GM23338 (cell line): ENCODE measurements around the gene MAP1B. TPM values are rescaled to one million over a fixed set of nuclear protein-coding genes. Genes with fewer than 3 reads are reported as not detected.

Source experiments
- ATAC-seq: fragments of 200-7000 bp; cut with Tn5 transposase; 3 replicates; pipeline ENCODE4 v1.9.1; 2020
- DNase-seq: peaks from one replicate; pipeline ENCODE4 v3.0.0-alpha.2; 2015; ENCODE audit warnings: low spot score
- H2AFZ ChIP-seq: fragments of 200-600 bp; sonication (generic); 2 replicates; pipeline ENCODE4 v1.8.0; 2016; ENCODE audit warnings: antibody characterized with exemption, mild to moderate bottlenecking, moderate library complexity
- H3F3A ChIP-seq: fragments of 200-600 bp; sonication (generic); replicated peaks from 2 replicates; pipeline ENCODE4 v1.8.0; 2017; ENCODE audit warnings: antibody characterized with exemption, mixed run types, low read depth
- H3K27ac ChIP-seq: fragments of 200-600 bp; sonication (generic); 2 replicates; pipeline ENCODE4 v1.6.1; 2016; ENCODE audit warnings: low read depth
- H3K27me3 ChIP-seq: fragments of 200-600 bp; sonication (generic); 2 replicates; pipeline ENCODE4 v1.8.0; 2016; ENCODE audit warnings: mild to moderate bottlenecking, mixed run types, moderate library complexity; ENCODE audit not compliant: insufficient read depth
- H3K36me3 ChIP-seq: fragments of 200-600 bp; sonication (generic); 2 replicates; pipeline ENCODE4 v1.8.0; 2016; ENCODE audit warnings: mild to moderate bottlenecking; ENCODE audit not compliant: insufficient read depth
- H3K4me1 ChIP-seq: fragments of 200-600 bp; sonication (generic); 2 replicates; pipeline ENCODE4 v1.8.0; 2016; ENCODE audit warnings: mild to moderate bottlenecking, moderate library complexity; ENCODE audit not compliant: insufficient read depth
- H3K4me2 ChIP-seq: fragments of 200-600 bp; sonication (generic); 2 replicates; pipeline ENCODE4 v1.7.1; 2017; ENCODE audit warnings: mixed run types
- H3K4me3 ChIP-seq: fragments of 200-600 bp; sonication (generic); 2 replicates; pipeline ENCODE4 v1.6.1; 2016; ENCODE audit warnings: mixed run types
- H3K79me2 ChIP-seq: fragments of 200-600 bp; sonication (generic); replicated peaks from 2 replicates; pipeline ENCODE4 v1.8.0; 2017; ENCODE audit warnings: mild to moderate bottlenecking; ENCODE audit not compliant: insufficient read depth
- H3K9me2 ChIP-seq: fragments of 200-600 bp; sonication (generic); 2 replicates; pipeline ENCODE4 v1.8.0; 2017; ENCODE audit not compliant: insufficient read depth
- H4K20me1 ChIP-seq: fragments of 200-600 bp; sonication (generic); replicated peaks from 2 replicates; pipeline ENCODE4 v1.8.0; 2017; ENCODE audit warnings: mild to moderate bottlenecking; ENCODE audit not compliant: insufficient read depth
- H3K27ac Mint-ChIP-seq: 2 replicates; pipeline ENCODE4 v1.8.0; 2020; ENCODE audit warnings: inconsistent platforms, mild to moderate bottlenecking, moderate library complexity, mixed read lengths
- H3K27me3 Mint-ChIP-seq: 3 replicates; pipeline ENCODE4 v1.8.0; 2022; ENCODE audit warnings: low read depth, mild to moderate bottlenecking, moderate library complexity, mixed read lengths, inconsistent platforms; ENCODE audit not compliant: insufficient read depth, poor library complexity
- H3K36me3 Mint-ChIP-seq: 3 replicates; pipeline ENCODE4 v1.8.0; 2021; ENCODE audit warnings: low read depth, mild to moderate bottlenecking, inconsistent platforms, moderate library complexity, mixed read lengths
- H3K4me1 Mint-ChIP-seq: 3 replicates; pipeline ENCODE4 v1.8.0; 2020; ENCODE audit warnings: mild to moderate bottlenecking, inconsistent platforms, mixed read lengths
- H3K4me3 Mint-ChIP-seq: 3 replicates; pipeline ENCODE4 v1.8.0; 2021; ENCODE audit warnings: moderate library complexity, mild to moderate bottlenecking, inconsistent platforms, mixed read lengths
- H3K9me3 Mint-ChIP-seq: 3 replicates; pipeline ENCODE4 v1.8.0; 2020; ENCODE audit warnings: moderate library complexity, mild to moderate bottlenecking, inconsistent platforms, mixed read lengths
- CREB1 ChIP-seq: fragments of 250-450 bp; sonication (Bioruptor Pico); IDR thresholded peaks from 2 replicates; pipeline ENCODE4 v1.5.0; 2020; ENCODE audit warnings: low read depth, mild to moderate bottlenecking, moderate library complexity
- ETS1 ChIP-seq: IDR thresholded peaks from 2 replicates; pipeline ENCODE4 v1.6.1; 2016; ENCODE audit warnings: antibody characterized with exemption
- EZH2 ChIP-seq: fragments of 200-600 bp; sonication (generic); IDR thresholded peaks from one replicate; pipeline ENCODE4 v1.8.0; 2017; ENCODE audit warnings: antibody characterized with exemption, mild to moderate bottlenecking, low read depth; ENCODE audit not compliant: unreplicated experiment
- EZH2phosphoT487 ChIP-seq: fragments of 200-600 bp; sonication (generic); IDR thresholded peaks from one replicate; pipeline ENCODE4 v1.8.1; 2018; ENCODE audit warnings: antibody characterized with exemption; ENCODE audit not compliant: unreplicated experiment
- JUNB ChIP-seq: IDR thresholded peaks from one replicate; pipeline ENCODE4 v1.6.1; 2016; ENCODE audit warnings: antibody characterized with exemption; ENCODE audit not compliant: unreplicated experiment
- NANOG ChIP-seq: IDR thresholded peaks from 2 replicates; pipeline ENCODE4 v1.6.1; 2016; ENCODE audit warnings: antibody characterized with exemption, borderline replicate concordance
- POLR2AphosphoS5 ChIP-seq: IDR thresholded peaks from 2 replicates; pipeline ENCODE4 v1.6.1; 2016; ENCODE audit warnings: antibody characterized with exemption, low read depth
- REST ChIP-seq: IDR thresholded peaks from one replicate; pipeline ENCODE4 v1.6.1; 2018; ENCODE audit warnings: antibody characterized with exemption; ENCODE audit not compliant: unreplicated experiment
- STAT1 ChIP-seq: IDR thresholded peaks from one replicate; pipeline ENCODE4 v1.6.1; 2016; ENCODE audit warnings: antibody characterized with exemption; ENCODE audit not compliant: unreplicated experiment
- ZNF114 ChIP-seq: fragments of 250-450 bp; sonication (Bioruptor Pico); IDR thresholded peaks from 2 replicates; pipeline ENCODE4 v1.5.0; 2020; ENCODE audit warnings: mild to moderate bottlenecking, moderate library complexity
- ZNF331 ChIP-seq: fragments of 250-450 bp; sonication (Bioruptor Pico); IDR thresholded peaks from 2 replicates; pipeline ENCODE4 v1.5.0; 2020; ENCODE audit warnings: low read depth, mild to moderate bottlenecking, moderate library complexity
- polyA plus RNA-seq: library from polyadenylated mRNA; unstranded; fragments of >200 nt; fragmentation: Nextera tagmentation; extraction: Ambion mirVana; gene quantifications from 2 replicates; pipeline ENCODE4 v1.2.1, GENCODE V29; 2016
- total RNA-seq: library from RNA; depleted of rRNA; stranded (reverse); fragments of >200 nt; shearing (Covaris generic); gene quantifications from 2 replicates; pipeline ENCODE4 v1.2.3, GENCODE V29; 2014
- TF ChIP-seq, protein P1 (sequence below): fragments of 250-450 bp; sonication (Bioruptor Pico); IDR thresholded peaks from 2 replicates; pipeline ENCODE4 v1.5.0; 2020; ENCODE audit warnings: mild to moderate bottlenecking, moderate library complexity
- TF ChIP-seq, protein P2 (sequence below), 2 experiments: fragments of 200-600 bp in 1 of 2; sonication (generic) in 1 of 2; conservative IDR thresholded peaks; 2 replicates each; pipeline versions ENCODE4 v1.5.1 to v1.6.1; 2016 to 2017; ENCODE audit warnings: antibody characterized with exemption in 2 of 2, low read depth in 2 of 2, mild to moderate bottlenecking in 2 of 2, moderate library complexity in 1 of 2

MAP1B gene
- total and polyA plus RNA-seq, 2 experiments from 2014 or later: 148 to 263 TPM

DNA sequence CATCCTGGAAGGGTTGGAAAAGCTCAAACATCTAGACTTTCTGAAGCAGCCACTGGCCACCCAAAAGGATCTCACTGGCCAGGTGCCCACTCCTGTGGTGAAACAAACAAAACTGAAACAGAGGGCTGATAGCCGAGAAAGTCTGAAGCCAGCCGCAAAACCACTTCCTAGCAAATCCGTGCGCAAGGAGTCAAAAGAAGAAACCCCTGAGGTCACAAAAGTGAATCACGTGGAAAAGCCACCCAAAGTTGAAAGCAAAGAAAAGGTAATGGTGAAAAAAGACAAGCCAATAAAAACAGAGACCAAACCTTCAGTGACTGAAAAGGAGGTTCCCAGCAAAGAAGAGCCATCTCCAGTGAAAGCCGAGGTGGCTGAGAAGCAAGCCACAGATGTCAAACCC, 87.6 kb downstream of the MAP1B start:
- no peak overlapping the region; the same call in 1 of the 2 replicates for H3K27ac Mint-ChIP-seq
- Histone ChIP-seq H3K4me3 (no peak overlapping the region), H3K9me2 (peaks cover 32% of the 10 kb centered on the region), H3K4me1 (no peaks in the 10 kb centered on the region), H3K27me3 (no peaks in the 10 kb centered on the region), H3K36me3 (peaks cover 31% of the 10 kb centered on the region), H3K4me2 (no peak overlapping the region), H3K27ac (no peak overlapping the region), H2AFZ (no peak overlapping the region), H4K20me1 (peaks cover 9% of the 10 kb centered on the region; the same call in 1 of the 2 replicates), H3F3A (no peaks in the 10 kb centered on the region), H3K79me2 (no peaks in the 10 kb centered on the region)
- H3K9me3 Mint-ChIP-seq: peaks cover 11% of the 10 kb centered on the region; the same call in 2 of the 3 replicates
- no peak for ATAC-seq
- DNase-seq: no peak
- H3K27me3 Mint-ChIP-seq: peaks cover 11% of the 10 kb centered on the region
- peaks cover 2% of the 10 kb centered on the region; the same call in 2 of the 3 replicates for H3K4me1 Mint-ChIP-seq
- H3K4me3 Mint-ChIP-seq: no peak overlapping the region
- TF ChIP-seq STAT1: no peak
- TF ChIP-seq ZNF114 (CRISPR knock-in tag): no peak
- TF ChIP-seq JUNB: no peak
- TF ChIP-seq ETS1: no peak
- TF ChIP-seq, protein P1, sequence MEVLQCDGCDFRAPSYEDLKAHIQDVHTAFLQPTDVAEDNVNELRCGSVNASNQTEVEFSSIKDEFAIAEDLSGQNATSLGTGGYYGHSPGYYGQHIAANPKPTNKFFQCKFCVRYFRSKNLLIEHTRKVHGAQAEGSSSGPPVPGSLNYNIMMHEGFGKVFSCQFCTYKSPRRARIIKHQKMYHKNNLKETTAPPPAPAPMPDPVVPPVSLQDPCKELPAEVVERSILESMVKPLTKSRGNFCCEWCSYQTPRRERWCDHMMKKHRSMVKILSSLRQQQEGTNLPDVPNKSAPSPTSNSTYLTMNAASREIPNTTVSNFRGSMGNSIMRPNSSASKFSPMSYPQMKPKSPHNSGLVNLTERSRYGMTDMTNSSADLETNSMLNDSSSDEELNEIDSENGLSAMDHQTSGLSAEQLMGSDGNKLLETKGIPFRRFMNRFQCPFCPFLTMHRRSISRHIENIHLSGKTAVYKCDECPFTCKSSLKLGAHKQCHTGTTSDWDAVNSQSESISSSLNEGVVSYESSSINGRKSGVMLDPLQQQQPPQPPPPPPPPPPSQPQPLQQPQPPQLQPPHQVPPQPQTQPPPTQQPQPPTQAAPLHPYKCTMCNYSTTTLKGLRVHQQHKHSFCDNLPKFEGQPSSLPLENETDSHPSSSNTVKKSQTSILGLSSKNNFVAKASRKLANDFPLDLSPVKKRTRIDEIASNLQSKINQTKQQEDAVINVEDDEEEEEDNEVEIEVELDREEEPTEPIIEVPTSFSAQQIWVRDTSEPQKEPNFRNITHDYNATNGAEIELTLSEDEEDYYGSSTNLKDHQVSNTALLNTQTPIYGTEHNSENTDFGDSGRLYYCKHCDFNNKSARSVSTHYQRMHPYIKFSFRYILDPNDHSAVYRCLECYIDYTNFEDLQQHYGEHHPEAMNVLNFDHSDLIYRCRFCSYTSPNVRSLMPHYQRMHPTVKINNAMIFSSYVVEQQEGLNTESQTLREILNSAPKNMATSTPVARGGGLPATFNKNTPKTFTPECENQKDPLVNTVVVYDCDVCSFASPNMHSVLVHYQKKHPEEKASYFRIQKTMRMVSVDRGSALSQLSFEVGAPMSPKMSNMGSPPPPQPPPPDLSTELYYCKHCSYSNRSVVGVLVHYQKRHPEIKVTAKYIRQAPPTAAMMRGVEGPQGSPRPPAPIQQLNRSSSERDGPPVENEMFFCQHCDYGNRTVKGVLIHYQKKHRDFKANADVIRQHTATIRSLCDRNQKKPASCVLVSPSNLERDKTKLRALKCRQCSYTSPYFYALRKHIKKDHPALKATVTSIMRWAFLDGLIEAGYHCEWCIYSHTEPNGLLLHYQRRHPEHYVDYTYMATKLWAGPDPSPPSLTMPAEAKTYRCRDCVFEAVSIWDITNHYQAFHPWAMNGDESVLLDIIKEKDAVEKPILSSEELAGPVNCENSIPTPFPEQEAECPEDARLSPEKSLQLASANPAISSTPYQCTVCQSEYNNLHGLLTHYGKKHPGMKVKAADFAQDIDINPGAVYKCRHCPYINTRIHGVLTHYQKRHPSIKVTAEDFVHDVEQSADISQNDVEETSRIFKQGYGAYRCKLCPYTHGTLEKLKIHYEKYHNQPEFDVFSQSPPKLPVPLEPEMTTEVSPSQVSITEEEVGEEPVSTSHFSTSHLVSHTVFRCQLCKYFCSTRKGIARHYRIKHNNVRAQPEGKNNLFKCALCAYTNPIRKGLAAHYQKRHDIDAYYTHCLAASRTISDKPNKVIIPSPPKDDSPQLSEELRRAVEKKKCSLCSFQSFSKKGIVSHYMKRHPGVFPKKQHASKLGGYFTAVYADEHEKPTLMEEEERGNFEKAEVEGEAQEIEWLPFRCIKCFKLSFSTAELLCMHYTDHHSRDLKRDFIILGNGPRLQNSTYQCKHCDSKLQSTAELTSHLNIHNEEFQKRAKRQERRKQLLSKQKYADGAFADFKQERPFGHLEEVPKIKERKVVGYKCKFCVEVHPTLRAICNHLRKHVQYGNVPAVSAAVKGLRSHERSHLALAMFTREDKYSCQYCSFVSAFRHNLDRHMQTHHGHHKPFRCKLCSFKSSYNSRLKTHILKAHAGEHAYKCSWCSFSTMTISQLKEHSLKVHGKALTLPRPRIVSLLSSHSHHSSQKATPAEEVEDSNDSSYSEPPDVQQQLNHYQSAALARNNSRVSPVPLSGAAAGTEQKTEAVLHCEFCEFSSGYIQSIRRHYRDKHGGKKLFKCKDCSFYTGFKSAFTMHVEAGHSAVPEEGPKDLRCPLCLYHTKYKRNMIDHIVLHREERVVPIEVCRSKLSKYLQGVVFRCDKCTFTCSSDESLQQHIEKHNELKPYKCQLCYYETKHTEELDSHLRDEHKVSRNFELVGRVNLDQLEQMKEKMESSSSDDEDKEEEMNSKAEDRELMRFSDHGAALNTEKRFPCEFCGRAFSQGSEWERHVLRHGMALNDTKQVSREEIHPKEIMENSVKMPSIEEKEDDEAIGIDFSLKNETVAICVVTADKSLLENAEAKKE (CRISPR knock-in tag): no peak
- TF ChIP-seq NANOG: no peak
- no peak for TF ChIP-seq CREB1 (CRISPR knock-in tag)
- no peak for TF ChIP-seq ZNF331 (CRISPR knock-in tag)
- no peak for TF ChIP-seq EZH2
- TF ChIP-seq EZH2phosphoT487: no peak
- TF ChIP-seq, protein P2, sequence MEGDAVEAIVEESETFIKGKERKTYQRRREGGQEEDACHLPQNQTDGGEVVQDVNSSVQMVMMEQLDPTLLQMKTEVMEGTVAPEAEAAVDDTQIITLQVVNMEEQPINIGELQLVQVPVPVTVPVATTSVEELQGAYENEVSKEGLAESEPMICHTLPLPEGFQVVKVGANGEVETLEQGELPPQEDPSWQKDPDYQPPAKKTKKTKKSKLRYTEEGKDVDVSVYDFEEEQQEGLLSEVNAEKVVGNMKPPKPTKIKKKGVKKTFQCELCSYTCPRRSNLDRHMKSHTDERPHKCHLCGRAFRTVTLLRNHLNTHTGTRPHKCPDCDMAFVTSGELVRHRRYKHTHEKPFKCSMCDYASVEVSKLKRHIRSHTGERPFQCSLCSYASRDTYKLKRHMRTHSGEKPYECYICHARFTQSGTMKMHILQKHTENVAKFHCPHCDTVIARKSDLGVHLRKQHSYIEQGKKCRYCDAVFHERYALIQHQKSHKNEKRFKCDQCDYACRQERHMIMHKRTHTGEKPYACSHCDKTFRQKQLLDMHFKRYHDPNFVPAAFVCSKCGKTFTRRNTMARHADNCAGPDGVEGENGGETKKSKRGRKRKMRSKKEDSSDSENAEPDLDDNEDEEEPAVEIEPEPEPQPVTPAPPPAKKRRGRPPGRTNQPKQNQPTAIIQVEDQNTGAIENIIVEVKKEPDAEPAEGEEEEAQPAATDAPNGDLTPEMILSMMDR (conservative IDR thresholded peaks at IDR 0.05; ENCODE audit: low read depth in 2 of 2): no peak
- no peak for TF ChIP-seq REST
- TF ChIP-seq POLR2AphosphoS5: no peak
- H3K36me3 Mint-ChIP-seq: peaks cover 71% of the 10 kb centered on the region
